ENCODE results near the gene FBXW7.

Gene FBXW7

DNA sequence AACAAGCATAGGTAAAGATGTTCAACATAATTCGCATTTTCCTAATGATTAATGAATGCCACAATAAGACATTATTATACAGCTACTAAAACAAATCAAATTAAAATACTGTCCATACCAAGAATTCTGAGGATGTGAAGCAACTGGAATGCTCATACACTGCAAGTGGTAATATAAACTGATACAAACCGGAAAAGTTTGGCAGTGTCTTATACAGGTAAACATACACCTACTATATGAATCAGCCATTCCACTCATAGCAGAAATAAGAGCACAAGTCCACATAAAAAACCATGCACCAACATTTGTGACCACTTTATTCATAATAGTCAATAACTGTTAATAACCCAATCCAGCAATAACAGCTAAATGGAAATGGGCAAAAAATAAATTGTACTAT is 79.3 kb downstream of the FBXW7 start:
- no peak for DNase-seq (ENCODE audit: low read depth)
- TF ChIP-seq, protein P1, sequence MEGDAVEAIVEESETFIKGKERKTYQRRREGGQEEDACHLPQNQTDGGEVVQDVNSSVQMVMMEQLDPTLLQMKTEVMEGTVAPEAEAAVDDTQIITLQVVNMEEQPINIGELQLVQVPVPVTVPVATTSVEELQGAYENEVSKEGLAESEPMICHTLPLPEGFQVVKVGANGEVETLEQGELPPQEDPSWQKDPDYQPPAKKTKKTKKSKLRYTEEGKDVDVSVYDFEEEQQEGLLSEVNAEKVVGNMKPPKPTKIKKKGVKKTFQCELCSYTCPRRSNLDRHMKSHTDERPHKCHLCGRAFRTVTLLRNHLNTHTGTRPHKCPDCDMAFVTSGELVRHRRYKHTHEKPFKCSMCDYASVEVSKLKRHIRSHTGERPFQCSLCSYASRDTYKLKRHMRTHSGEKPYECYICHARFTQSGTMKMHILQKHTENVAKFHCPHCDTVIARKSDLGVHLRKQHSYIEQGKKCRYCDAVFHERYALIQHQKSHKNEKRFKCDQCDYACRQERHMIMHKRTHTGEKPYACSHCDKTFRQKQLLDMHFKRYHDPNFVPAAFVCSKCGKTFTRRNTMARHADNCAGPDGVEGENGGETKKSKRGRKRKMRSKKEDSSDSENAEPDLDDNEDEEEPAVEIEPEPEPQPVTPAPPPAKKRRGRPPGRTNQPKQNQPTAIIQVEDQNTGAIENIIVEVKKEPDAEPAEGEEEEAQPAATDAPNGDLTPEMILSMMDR (conservative IDR thresholded peaks at IDR 0.05; ENCODE audit: low read length): no peak
- H3K4me3 ChIP-seq (ENCODE audit: low read length): no peak overlapping the region

DNA sequence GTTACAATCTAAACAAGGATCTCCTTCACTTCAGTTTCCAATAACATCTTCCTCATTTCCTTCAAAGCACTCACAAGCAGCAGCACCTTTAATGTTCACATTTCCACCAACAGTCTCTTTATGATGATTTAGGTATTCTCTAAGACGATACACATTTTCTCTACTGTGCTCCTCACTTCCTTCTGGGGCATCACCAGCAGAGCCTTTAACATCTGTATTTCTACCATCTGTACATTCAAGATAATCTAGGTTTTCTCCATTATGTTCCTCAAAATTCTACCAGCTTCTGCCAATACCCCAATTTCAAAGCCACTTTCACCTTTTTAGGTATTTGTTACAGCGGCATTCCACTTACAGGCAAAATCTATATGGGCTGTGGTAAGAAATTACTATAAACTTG is 80.6 kb downstream of the FBXW7 start:
- DNase-seq (ENCODE audit: low read depth): no peak
- TF ChIP-seq, protein P1 (conservative IDR thresholded peaks at IDR 0.05; ENCODE audit: low read length): no peak

DNA sequence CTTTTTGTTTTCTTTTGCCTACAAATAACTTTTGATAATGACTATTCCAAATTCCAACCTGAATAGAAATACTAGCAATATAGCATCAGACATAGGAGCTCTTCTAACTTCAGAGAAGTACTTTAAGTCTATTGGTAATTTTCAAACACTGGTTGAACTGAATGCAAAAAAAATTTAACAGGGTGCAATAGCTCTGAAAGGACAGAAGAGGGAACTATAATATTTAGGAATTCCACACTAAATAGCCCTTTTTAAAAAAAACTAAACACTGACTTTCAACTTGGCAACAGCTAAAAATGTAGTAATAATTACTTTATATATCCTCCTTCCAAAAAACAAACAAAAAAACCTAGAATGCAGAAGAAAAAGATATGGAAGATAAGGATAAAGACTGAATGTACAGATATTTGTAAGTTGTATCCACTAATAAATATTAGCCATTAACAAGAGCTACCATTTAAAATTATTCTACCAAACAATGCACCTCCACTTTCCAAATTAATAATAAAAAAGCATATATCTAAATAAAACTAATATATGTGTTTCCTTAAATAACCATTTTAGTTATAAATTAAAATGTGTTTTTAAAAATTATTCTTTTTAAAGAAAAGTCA is 81.4 kb downstream of the FBXW7 start:
- DNase-seq (ENCODE audit: low read depth): peak; percentile 40
- TF ChIP-seq, protein P1 (conservative IDR thresholded peaks at IDR 0.05; ENCODE audit: low read length): peak; percentile 77
- H3K4me3 ChIP-seq (ENCODE audit: low read length): no peak overlapping the region

More for the DNA sequence above, 80.6 kb downstream of the FBXW7 start:
- H3K4me3 ChIP-seq (ENCODE audit: low read length): no peak overlapping the region

DNA sequence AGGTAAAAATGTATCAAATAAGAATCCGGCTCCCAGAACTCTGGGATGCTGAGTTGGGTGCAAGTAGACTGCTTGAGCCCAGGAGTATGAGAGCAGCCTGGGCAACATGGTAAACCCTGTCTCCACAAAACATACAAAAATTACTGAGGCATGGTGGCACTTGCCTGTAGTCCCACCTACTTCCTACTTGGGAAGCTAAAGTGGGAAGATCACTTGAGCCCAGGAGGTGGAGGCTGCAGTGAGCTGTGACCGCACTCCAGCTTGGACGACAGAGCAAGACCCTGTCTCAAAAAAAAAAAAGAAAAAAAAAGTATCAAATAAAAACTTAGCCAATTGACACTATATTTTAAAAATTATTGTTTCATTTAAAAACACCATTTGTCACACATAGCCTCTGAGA is 84.4 kb downstream of the FBXW7 start:
- no peak for DNase-seq (ENCODE audit: low read depth)
- TF ChIP-seq, protein P1 (conservative IDR thresholded peaks at IDR 0.05; ENCODE audit: low read length): no peak
- H3K4me3 ChIP-seq (ENCODE audit: low read length): no peak overlapping the region

DNA sequence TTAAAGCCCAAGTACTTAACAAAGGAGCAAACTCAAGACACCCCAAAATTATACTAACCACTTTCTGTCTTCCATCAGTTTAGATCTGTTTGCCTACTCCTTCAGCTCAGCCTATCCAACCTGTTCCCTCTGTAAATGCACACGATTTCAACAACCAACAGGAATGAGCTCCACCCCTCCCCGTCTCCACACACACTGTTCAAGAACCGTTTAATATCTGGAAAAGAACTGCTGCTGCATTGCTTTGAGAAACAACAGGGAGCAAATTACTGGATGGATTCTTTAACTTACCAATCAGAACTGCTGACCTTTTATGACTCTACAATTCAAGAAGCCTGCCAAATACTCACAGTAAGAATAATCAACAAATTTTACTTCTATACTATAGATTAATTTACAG is 87.0 kb downstream of the FBXW7 start:
- no peak overlapping the region for H3K4me3 ChIP-seq (ENCODE audit: low read length)
- TF ChIP-seq, protein P1 (conservative IDR thresholded peaks at IDR 0.05; ENCODE audit: low read length): no peak
- DNase-seq (ENCODE audit: low read depth): no peak

DNA sequence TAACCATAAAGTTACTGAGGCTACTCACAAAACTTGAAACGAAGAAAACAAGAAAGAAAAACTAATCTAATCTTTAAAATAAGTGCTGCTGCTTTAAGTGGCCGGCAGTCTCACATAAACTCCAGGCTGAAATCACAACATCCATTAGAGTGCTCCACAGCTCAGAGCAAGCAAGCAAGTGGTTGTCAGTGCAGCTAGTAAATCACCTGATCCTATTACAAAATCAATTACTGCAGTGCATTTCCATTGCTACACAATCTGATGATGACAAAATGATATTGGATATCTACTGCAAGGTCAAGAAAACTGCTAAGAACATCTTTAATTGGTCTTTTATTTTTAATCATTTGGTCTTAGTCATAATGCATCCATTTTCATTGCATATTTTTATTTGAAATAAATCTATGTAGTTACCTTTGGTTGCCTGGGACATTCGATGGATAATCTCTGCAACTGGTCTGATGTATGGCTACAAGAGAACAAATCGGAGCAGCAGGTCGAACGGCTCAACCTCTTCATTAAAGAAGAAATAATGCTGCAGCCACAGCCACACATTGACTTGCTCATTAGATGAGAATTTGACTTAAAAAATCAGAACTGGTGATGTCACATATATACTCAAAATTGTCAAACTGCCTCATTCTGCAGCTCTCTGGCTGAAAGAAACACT is 87.7 kb downstream of the FBXW7 start:
- DNase-seq (ENCODE audit: low read depth): no peak
- H3K4me3 ChIP-seq (ENCODE audit: low read length): no peak overlapping the region
- TF ChIP-seq, protein P1 (conservative IDR thresholded peaks at IDR 0.05; ENCODE audit: low read length): no peak

DNA sequence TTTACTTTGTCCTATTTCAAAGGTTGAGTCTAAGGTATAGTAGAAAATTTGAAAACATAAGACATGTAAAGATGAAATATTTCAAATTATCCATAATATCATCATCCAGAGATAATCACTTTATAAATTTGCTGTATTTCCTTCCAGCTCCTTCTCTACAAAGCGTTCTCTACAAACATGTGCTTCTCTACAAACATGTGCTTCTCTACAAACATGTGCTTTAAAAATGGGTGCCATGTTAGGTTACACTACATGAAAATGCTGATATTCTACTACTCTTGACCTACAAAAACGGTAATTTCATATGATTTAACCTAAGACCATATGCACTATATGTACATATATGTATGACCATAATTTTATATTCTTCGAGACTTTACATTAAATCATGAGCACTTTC is 92.0 kb downstream of the FBXW7 start:
- TF ChIP-seq, protein P1 (conservative IDR thresholded peaks at IDR 0.05; ENCODE audit: low read length): no peak
- no peak for DNase-seq (ENCODE audit: low read depth)
- no peak overlapping the region for H3K4me3 ChIP-seq (ENCODE audit: low read length)
